NCI-H1417 (cell line): ENCODE data around the gene ZNF610.
"Not testable (repeated sequence)": the region's sequence is repeated elsewhere in the genome, so short reads cannot be mapped to it uniquely, and the experiment has no call there.

ENCODE experiments used
- DNase-seq, 3 experiments: peaks; one replicate each; lab custom pipeline; 2025; lab: John Stamatoyannopoulos, UW

The ZNF610 gene

GRCh38 chr19:52336117-52336790 lies at the start of gene ZNF610:
Gene ZNF610, plus strand, starts transcription at chr19:52336243. Its CDS starts 12,930 bp downstream, at chr19:52349173.
- DNase-seq = peak; percentile 82 to 91 (median 91)

GRCh38 chr19:52286256-52286655 lies 49.8 kb upstream of the ZNF610 start:
- DNase-seq = no peak

- no peak for DNase-seq
These were observed 44.3 kb upstream of the ZNF610 start for GRCh38 chr19:52291781-52292180.

GRCh38 chr19:52292946-52293345 lies 43.1 kb upstream of the ZNF610 start:
- DNase-seq = not testable (repeated sequence)

DNA sequence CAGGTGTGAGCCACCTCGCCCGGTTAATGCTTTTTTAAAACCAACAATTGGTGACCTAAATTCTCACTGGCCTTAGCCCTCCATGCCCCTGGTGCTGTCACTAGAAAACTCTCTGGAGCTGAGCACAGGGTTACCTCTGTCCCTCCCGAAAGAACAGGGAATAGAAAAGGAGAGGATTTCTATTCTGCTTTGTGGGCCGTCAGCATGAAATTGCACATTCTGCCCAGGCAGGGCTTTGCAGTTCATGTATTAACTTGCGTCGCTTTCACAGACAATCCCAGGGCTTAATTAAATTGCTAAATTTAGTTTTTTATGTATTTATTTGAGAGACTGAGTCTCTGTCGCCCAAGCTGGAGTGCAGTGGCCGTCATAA lies 39.7 kb upstream of the ZNF610 start:
- no peak for DNase-seq

DNA sequence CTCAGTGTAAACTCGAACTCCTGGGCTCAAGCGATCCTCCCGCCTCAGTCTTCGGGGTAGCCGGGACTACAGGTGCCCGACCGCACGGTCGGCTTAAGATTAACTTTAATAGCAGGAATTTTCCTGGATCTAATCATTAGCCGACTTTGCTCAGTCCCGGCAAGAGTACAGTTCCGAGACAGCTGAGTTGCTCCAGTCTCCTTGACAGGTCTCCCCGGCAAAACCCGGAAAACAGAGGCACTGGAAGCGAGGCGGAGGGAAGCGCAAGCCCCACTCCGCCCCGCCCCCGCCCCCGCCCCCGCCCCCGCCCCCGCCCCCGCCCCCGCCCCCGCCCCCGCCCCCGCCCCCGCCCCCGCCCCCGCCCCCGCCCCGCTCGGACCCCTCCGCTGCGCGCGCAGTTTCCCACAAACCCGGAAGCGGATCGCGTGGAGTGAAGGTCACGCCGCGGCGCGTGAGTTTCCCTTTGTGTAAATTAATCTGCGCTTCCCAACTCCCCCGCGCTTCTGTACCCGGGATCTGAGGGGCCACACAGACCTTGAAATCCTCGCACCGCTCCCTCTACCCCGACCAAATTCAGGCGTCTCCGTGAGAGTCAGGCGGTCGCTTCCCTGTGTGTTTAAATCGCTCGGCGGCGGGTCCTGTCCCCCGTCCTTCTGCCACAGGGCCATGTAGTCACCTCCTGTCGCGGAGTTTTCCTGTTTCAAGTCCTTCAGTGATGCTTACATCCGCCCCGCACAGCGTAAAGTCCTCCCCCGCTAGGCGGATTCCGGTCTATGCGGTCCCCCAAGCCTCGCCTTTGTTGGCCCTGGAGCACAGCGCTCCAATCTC lies 39.1 kb upstream of the ZNF610 start, which contains the start of gene ZNF480:
TSS of gene ZNF480 (plus strand) at position 397 of the 828 bp plus-strand sequence. CDS start 3,244 bp downstream, outside the sequence.
- peak; percentile 85 to 94 (median 90) for DNase-seq

- DNase-seq = peak in 1 of 3 experiments; percentile 23
These were observed 38.3 kb upstream of the ZNF610 start for GRCh38 chr19:52297601-52298364.

DNA sequence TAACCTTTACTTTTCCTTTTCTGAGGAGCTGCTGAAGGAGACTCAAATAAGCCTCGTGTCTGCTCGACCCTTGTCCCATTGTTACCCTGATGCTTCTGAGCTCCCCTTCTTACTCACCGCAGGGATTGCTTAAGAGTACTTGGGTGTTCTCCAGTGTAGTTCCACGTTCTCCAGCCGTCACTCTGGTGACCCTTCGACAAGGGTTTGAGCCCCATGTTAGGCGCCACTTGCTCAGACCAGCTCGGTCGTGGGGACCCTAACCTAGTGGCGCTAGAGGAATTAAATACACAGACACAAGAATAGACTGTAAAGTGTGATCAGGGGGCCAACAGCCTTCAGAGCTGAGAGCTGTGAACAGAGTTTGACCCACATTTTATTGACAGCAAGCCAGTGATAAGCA lies 28.8 kb upstream of the ZNF610 start:
- DNase-seq = peak; percentile 14 to 49 (median 24)

DNA sequence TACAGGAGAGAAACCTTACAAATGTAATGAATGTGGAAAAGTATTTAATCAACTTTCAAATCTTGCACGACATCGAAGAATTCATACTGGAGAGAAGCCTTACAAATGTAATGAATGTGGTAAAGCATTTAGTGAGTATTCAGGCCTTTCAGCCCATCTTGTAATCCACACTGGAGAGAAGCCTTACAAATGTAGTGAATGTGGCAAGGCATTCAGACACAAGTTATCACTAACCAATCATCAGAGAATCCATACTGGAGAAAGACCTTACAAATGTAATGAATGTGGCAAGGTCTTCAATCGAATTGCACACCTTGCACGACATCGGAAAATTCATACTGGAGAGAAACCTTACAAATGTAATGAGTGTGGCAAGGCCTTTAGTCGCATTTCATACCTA lies 13.6 kb upstream of the ZNF610 start:
- DNase-seq = no peak

DNA sequence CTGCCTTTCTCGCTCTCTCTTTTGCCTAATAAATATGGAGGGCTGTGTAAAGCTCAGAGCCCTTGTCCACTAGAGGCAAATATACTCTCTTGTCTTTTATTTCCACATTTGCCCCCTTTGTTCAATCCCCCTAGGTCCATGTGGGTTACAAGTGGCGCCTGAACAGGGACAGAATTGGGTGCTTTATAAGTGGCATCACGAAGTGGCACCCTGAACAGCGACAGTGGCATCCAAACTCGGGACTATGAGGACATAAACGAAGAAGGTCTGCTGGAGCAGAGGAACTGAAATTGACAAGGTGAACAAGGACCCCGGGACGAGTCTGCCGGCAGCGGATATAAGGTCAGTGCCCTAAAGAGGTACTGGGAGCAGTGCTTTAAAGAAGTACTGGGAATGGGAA lies 4.3 kb upstream of the ZNF610 start:
- peak in 1 of 3 experiments; percentile 2 for DNase-seq

GRCh38 chr19:52335768-52336116 lies 301 bp upstream of the ZNF610 start:
- no peak for DNase-seq

DNA sequence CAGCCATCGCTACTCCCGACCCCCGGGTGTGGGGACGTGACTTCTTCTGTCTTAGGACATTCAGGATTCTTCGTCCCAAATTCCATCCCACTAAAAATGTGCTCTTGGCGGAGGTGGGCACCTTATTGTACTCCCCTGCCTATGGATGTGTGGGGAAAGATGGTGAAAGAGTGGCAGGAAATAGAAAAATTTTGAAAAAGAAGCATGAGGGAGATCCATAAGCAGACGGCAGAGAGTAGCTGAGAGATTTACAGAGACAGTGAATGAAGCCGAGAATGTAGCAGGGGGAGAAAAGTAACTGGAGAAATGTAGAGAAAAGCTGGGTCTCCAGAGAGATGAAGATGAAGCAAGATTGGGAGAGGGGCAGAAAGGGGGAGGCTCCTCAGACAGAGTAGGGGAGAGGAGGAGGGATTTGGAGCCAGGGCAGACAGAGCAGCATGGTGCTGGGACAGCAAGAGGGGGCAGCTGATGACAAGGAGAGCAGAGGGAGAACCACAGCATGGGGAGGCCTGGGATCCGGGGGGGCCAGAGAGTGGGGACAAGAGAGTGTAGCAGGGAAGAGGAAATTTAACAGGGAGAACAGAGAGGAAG lies 843 bp downstream of the ZNF610 start:
- DNase-seq = peak in 1 of 3 experiments; percentile 27

- DNase-seq = not testable (repeated sequence)
These were observed 3.0 kb downstream of the ZNF610 start for GRCh38 chr19:52339022-52339421.

- DNase-seq = peak; percentile 20 to 90 (median 71)
These were observed 7.5 kb downstream of the ZNF610 start for GRCh38 chr19:52343548-52343947.

GRCh38 chr19:52345162-52345561 lies 9.1 kb downstream of the ZNF610 start:
- no peak for DNase-seq

DNA sequence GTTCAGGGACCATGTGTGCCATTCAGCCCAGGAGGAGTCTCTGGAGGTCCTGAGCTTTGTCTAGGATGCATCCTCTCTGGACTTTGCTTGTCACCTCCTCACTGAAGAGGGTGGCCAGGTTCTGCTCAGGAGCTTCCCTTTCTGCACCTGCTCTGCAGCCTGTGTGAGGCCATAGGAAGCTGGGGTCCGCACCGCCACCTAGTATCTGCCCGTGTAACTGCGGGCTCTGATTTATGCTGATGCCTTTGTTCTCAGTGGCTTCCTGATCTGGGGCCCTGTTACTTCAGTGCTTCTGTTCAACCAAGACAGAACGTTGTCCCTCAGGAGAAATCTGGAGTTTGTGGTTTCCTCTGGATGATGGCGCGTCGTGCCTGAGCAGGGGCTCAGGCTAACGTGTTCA lies 15.5 kb downstream of the ZNF610 start:
- DNase-seq = peak in 1 of 3 experiments; percentile 3

GRCh38 chr19:52366414-52366824 lies 30.4 kb downstream of the ZNF610 start:
- no peak for DNase-seq

DNA sequence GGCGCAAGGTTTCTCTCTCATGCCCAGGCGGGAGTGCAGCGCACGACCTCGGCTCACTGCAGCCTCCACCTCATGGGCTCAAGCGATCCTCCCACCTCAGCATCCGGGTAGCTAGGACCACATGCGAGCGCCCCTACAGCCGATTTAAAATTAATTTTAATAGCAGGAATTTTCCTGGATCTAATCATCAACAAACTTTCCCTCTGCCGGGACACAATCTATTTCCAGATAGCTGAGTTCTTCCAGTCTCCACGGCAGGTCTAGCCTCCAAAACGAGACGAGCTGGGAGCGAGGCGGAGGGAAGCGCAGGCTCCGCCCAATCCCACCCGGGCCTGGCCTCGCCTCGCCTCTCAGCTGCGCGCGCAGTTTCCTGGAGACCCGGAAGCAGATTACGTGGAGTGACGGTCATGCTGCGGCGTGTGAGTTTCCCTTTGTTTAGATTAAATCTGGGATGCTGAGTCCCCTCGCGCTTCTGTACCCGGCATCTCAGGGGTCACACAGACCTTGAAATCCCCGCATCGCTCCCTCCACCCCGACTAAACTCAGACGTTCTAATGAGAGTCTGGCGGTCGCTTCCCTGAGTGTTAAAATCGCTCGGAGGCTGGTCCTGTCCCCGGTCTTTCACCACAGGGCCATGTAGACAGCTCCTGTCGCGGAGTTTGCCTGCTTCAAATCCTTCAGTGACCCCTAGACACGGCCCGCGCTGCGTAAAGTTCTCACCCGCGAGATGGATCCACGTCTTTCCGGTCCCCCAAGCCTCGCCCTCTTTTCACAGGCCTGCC lies 33.7 kb downstream of the ZNF610 start, which contains the start of gene ZNF880:
TSS of gene ZNF880 (plus strand) at position 365 of the 782 bp plus-strand sequence. CDS start at position 408, 43 bp downstream.
- DNase-seq = peak; percentile 90 to 98 (median 94)

GRCh38 chr19:52370341-52370710 lies 34.3 kb downstream of the ZNF610 start:
- no peak for DNase-seq

GRCh38 chr19:52391135-52391534 lies 55.1 kb downstream of the ZNF610 start:
- no peak for DNase-seq
